Activated CD8-positive, alpha-beta memory T cell treated with anti-CD3 and anti-CD28 coated beads for 36 hours (primary cell): ENCODE results near the gene TLR8. TPM values are rescaled to one million over a fixed set of nuclear protein-coding genes. Genes with fewer than 3 reads are reported as not detected.

Experiments
- CTCF ChIA-PET: fragments of 350-600 bp; sonication (Branson Sonifier 250); formaldehyde crosslinking; loops from one replicate; lab custom pipeline; 2021; ENCODE audit warnings: antibody characterized with exemption; lab: Charles Lee
- POLR2A ChIA-PET: fragments of 350-600 bp; sonication (Branson Sonifier 250); formaldehyde crosslinking; loops from one replicate; lab custom pipeline; 2021; ENCODE audit warnings: antibody characterized with exemption; lab: Charles Lee
- total RNA-seq, 2 experiments: library from RNA; stranded (reverse); gene quantifications; one replicate each; pipeline ENCODE4 v1.2.3, GENCODE V29; 2021

Gene TLR8
- total RNA-seq, 2 experiments from 2014 or later, result not detected

DNA sequence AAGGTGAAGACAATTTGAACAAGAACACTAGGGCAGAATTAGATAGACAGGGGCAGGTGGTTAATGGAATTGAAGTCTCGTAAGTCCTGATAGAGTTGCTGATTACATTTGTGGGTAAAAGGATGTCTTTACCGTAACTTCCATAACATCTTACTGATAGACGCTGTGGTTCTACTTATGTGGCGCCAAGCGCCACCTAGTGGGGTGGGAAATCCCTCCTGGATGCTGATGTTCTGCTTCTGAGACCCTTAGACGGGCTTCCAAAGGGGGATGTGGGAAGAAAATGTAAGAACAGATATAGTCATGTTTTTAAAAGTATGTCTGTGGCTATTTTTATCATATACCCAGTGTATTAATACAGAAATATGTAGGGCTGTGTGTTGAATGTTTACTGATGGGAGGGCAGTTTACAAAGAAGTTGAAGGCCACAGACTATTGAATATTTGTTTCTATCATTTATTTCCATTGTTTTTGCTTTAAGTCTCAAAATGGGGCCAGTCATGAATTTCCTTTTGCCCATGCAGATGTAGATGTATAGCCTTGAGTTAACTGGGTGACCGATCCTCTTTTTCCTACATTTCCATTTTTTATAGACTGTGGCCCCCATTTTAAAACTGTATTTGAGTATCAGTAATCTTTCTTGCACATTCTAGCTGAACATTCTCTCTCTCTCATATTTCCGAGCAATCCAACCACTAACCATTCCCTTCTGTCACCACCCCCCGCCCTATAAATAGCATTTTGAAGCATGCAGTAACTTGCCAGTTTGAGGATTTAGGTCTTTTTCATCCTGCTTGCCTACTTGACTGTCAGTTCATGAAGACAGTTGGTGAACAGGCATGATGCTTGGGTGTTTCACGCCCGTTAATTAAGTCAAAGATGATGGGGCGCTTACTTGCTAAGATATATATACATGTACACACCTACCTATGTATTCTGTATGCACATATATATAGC, 12.1 kb upstream of the TLR8 start:
- ChIA-PET POLR2A (no interaction called here), CTCF (interaction anchor here (0.8 kb wide), 1 partner anchor 125 kb away, joined by 3 read pairs; no protein-coding TSS in a partner anchor)

DNA sequence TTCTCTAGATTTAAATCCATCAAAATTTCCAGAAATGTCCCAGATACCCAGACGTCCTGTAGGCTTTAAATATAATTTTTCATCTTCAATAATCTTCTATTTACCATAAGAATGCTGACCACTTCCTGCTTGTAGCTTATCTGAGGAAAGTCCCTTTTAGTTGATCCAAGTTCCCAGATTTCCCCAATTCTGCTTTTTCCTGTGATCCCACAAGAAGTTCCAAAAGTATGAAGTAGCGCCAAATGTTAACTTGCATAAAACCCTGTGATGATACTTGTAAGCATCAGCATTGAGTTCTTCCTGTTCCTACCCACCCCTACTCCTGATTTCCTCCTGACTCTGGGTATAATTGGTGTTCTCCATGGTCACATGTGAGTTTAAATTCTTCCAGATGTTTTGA, 10.6 kb upstream of the TLR8 start:
- ChIA-PET POLR2A (no interaction called here), CTCF (no interaction called here)

DNA sequence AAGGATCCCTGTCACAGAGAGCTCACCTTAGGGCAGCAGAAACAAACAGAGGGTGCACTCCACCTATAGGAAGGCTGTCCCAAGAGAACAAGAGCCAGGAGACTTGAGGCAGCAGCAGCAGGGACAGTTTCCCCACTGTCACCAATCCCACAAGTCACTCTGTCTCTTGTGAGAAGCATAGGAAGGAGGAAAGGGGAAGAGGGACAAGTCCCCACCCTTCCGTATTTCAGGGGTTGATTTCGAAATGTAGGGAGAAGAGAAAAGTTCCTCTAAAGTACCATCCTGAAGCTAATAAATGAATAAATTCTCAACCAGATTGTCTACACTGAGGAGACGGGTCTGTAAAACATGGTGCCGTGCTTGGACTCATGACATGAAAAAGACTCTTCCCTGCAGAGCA, 9.5 kb upstream of the TLR8 start:
- POLR2A ChIA-PET, result no interaction called here

DNA sequence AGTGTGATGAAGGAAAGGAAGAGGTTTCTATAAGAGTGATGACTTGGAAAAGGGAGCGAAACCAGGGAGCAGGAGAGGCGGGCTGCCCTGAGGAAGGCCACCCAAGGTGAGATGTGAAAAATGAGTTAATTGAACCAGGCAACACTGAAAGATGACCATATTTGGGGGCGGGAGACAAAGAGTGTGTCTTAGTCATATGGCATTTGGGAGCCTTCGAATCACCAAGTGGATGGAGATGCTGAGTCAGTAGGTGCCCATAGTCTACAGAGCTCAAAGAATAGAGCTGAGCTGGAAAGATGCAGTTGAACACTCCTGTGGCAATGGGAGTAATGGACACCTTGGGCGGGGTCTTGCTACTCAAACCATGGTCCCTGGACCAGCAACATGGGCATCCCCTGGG, 8.3 kb upstream of the TLR8 start:
- POLR2A ChIA-PET, result no interaction called here
- CTCF ChIA-PET, result no interaction called here

More for the DNA sequence above, 9.5 kb upstream of the TLR8 start:
- CTCF ChIA-PET, result no interaction called here

DNA sequence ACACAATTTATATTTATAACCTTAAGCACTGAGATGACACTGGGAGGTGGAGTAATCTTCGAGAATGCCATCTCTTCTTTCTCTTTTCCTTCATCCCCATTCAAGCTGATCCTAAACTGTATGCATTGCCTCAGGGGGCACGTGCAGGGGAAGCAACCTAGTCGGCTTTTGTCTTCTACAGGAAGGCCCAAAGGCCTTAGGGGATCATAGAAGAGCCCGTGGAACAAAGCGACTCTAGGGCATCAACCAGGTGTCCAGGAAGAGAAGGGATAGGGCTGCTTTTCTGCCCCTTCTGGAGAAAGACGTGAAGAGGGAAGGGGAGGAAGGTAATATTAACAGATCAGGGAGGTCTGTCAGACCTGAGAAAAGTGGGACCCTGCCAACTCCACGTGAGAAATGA, 6.9 kb upstream of the TLR8 start:
- POLR2A ChIA-PET, result no interaction called here
- CTCF ChIA-PET, result no interaction called here

DNA sequence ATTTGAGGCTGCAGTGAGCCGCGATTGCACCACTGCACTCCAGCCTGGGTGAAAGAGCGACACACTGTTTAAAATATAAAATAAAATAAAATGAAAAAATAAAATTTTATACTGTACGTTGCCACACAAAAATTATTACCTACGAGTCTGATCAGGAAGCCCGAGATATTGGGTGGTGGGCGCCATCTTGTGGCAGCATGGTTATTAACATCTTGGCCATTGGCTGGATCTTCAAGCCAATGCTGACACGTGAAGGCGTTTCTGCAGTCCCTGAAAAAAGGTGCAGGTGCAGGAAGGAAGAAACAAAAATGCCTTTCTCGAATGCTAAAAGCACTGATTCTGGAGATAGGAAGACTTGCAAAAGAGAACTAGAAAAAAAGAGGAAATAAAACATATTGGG, 4.9 kb upstream of the TLR8 start:
- ChIA-PET CTCF (interaction anchor here (0.7 kb wide), 2 partner anchors 74 to 903 kb away, joined by 3 to 5 read pairs; no protein-coding TSS in a partner anchor), POLR2A (no interaction called here)

DNA sequence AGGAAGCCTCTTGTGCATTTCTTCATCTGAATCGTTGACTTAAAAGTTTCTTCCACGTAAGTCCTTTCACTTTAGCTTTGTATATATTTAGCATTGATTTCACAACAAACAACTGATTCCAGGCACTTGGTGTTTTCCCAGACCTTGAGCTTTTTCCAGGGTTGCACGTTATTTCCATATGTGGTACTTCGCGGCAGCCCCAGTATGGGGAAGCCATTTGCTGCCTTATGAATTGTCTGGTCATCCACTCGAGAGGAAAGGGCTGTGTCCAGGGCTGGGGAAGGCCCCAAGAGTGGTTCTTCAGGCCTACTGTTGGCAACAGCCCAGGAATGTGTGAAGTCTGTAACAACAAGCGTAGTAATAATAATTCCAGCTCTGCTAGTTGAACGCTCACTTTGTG, 2.8 kb upstream of the TLR8 start:
- POLR2A ChIA-PET, result no interaction called here
- CTCF ChIA-PET, result no interaction called here

DNA sequence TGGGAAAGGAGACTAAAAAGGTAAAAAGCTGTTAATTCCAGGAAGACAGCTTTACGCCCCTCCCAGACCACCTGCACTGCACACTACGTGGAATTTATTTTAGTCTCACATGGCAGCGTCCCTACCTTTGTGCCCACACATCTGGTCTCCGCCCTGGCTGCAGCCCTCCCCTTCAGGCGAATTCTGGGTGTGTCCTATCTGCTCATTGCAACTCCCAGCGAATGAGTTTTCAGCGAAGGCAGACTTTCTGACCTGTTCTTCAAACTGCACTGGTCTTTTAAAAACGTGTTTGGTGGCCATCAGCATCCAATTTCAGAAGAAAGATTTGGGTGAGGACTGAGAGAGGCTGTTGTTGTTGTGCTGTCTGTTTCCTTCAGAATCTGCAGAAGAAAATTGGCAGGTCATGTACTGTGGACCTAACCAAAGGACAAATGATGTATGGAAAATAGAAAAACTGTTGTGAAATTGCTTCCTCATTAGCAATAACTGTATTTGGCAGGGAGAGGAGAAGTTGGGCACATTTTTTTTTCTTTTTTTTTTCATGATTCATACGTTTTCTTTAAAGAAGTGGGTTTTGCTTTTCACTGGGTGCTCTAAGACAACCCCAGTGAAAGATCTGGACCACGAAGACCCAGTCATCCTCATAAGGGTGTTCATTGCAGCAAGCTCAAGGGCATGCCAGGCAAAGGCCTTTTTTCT, 4.2 kb downstream of the TLR8 start:
- POLR2A ChIA-PET, result no interaction called here
- CTCF ChIA-PET, result no interaction called here

DNA sequence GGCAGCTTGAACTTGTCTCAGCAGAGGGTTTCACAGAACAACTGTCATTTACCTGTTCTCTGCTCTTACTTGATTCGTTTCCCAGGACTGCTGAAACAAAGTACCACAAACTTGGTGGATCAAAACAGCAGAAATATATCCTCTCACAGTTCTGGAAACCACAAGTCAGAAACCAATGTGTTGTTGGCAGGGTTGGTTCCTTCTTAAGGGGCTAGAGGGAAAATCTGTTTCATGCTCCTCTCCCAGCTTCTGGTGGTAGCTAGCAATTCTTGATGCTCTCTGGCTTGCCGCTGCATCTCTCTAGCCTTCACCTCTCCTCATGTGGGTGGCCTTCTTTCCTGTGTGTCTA, 4.7 kb downstream of the TLR8 start:
- POLR2A ChIA-PET, result no interaction called here
- CTCF ChIA-PET, result no interaction called here

DNA sequence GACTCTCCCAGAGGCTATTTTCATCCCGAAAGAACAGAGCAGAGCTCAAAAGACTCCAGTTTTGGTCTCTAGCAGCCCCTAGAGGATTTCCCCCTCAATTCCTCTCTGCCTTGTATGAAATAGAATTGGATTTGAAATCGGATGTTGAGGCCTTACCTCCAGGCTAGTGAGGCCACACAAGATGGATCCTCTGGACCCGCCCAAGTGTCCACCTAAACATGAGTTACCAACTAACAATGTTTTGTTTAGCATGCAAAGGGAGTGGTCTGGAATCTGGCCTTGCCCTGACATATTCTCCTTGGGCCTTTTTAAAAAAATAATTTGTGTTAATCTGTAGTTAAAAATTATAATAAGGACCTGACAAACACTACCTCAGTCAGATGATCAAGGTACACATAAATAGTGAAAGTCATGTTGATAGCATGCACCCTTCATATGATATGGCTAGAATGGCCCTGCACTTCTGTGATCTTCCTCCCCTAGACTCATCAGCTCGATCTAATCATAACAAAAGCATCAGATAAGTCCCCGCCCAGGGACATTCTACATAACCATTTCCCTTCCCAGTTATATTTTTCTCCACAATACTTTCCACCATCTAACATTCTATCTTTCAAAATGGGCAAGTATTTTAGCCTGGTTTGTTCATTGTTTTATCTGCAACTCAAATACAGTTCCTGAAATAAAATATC, 6.5 kb downstream of the TLR8 start:
- ChIA-PET POLR2A (no interaction called here), CTCF (no interaction called here)

DNA sequence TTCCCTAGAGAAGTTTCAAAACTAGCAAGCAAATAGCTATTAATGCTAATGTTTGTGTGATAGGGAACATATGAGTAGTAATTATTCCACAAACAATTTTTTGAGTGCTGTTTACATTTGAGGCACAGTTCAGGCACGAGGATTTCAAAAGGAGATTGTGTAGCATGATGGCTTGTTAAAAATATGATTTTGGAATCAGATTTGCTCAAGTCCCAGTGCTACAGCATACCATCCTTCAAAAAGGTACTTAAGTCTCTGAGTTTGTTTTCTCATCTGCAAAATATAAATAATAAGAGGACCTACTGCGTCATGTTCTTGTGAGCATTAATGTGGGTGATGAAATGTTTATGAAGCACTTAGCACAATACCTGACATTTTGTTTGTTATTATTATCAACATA, 11.3 kb downstream of the TLR8 start:
- POLR2A ChIA-PET, result no interaction called here
- CTCF ChIA-PET, result no interaction called here

DNA sequence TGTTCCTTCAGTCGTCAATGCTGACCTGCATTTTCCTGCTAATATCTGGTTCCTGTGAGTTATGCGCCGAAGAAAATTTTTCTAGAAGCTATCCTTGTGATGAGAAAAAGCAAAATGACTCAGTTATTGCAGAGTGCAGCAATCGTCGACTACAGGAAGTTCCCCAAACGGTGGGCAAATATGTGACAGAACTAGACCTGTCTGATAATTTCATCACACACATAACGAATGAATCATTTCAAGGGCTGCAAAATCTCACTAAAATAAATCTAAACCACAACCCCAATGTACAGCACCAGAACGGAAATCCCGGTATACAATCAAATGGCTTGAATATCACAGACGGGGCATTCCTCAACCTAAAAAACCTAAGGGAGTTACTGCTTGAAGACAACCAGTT, 12.6 kb downstream of the TLR8 start:
- ChIA-PET CTCF (no interaction called here), POLR2A (no interaction called here)

DNA sequence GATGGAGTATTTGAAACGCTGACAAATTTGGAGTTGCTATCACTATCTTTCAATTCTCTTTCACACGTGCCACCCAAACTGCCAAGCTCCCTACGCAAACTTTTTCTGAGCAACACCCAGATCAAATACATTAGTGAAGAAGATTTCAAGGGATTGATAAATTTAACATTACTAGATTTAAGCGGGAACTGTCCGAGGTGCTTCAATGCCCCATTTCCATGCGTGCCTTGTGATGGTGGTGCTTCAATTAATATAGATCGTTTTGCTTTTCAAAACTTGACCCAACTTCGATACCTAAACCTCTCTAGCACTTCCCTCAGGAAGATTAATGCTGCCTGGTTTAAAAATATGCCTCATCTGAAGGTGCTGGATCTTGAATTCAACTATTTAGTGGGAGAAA, 13.2 kb downstream of the TLR8 start:
- CTCF ChIA-PET, result no interaction called here
- POLR2A ChIA-PET, result no interaction called here

DNA sequence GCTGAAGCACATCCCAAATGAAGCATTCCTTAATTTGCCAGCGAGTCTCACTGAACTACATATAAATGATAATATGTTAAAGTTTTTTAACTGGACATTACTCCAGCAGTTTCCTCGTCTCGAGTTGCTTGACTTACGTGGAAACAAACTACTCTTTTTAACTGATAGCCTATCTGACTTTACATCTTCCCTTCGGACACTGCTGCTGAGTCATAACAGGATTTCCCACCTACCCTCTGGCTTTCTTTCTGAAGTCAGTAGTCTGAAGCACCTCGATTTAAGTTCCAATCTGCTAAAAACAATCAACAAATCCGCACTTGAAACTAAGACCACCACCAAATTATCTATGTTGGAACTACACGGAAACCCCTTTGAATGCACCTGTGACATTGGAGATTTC, 14.6 kb downstream of the TLR8 start:
- CTCF ChIA-PET, result interaction anchor here (0.5 kb wide), 1 partner anchor 769 kb away, joined by 4 read pairs; no protein-coding TSS in a partner anchor
- POLR2A ChIA-PET, result no interaction called here

DNA sequence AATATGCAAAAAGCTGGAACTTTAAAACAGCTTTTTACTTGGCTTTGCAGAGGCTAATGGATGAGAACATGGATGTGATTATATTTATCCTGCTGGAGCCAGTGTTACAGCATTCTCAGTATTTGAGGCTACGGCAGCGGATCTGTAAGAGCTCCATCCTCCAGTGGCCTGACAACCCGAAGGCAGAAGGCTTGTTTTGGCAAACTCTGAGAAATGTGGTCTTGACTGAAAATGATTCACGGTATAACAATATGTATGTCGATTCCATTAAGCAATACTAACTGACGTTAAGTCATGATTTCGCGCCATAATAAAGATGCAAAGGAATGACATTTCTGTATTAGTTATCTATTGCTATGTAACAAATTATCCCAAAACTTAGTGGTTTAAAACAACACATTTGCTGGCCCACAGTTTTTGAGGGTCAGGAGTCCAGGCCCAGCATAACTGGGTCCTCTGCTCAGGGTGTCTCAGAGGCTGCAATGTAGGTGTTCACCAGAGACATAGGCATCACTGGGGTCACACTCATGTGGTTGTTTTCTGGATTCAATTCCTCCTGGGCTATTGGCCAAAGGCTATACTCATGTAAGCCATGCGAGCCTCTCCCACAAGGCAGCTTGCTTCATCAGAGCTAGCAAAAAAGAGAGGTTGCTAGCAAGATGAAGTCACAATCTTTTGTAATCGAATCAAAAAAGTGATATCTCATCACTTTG, 15.6 kb downstream of the TLR8 start:
- POLR2A ChIA-PET, result no interaction called here

DNA sequence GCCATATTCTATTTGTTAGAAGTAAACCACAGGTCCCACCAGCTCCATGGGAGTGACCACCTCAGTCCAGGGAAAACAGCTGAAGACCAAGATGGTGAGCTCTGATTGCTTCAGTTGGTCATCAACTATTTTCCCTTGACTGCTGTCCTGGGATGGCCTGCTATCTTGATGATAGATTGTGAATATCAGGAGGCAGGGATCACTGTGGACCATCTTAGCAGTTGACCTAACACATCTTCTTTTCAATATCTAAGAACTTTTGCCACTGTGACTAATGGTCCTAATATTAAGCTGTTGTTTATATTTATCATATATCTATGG, 16.1 kb downstream of the TLR8 start:
- POLR2A ChIA-PET, result no interaction called here
- CTCF ChIA-PET, result no interaction called here

More for the DNA sequence above, 15.6 kb downstream of the TLR8 start:
- CTCF ChIA-PET, result interaction anchor here (0.6 kb wide), 1 partner anchor 66 kb away, joined by 4 read pairs; no protein-coding TSS in a partner anchor

DNA sequence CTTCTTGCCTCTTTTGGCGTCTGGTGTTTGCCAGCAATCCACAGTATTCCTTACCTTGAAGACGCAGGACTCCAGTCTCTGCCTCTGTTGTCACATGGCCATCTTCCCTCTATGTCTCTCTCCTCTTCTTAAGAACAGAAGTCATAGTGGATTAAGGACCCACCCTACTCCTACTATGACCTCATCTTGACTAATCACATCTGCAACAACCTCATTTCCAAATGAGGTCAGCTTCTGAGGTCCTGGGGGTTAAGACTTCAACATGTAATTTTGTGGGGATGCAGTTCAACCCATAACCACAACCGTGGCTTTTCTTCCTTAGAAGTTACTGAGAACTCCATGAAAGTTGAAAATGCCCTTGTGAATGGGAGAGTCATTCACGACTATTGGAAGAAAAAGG, 23.3 kb downstream of the TLR8 start:
- POLR2A ChIA-PET, result no interaction called here

DNA sequence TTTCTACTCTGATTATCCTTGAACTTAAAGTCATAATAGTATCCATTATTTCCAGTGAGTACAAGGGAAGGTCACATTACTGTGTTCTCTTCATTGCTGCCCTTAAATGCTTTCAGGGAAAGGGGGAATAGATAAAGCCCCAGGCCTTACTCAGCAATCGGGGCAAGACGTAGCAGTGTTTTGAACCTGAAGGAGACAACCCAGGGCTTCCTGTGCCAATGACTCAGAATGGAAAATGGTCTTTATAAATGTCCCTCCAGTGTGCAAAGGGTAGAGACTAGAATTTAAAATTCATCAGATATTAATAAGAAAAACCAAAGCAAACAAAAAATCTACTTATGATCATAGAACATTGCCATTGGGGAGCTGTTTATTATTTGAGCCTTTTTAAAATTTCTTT, 23.7 kb downstream of the TLR8 start:
- POLR2A ChIA-PET, result no interaction called here

More for the DNA sequence above, 23.3 kb downstream of the TLR8 start:
- CTCF ChIA-PET, result no interaction called here

DNA sequence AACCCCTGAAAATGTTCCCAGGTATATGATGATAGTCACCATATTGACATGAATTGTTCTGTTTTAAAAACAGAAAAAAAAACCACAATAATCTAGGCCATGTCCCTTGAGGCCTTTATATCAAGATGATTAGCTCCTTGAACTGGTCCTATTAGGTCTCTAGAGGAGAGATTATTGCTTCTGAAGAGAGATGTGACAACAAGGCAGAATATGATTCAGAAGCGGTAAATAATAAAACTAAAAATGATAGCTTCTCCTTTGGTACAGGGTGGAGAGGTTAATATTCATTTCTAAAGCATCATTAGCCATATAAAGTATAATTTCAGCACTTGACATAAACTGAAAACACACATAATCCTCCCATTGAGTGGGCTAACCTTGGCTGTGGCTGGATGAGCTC, 25.8 kb downstream of the TLR8 start:
- ChIA-PET POLR2A (no interaction called here), CTCF (no interaction called here)

More for the DNA sequence above, 23.7 kb downstream of the TLR8 start:
- CTCF ChIA-PET, result no interaction called here

DNA sequence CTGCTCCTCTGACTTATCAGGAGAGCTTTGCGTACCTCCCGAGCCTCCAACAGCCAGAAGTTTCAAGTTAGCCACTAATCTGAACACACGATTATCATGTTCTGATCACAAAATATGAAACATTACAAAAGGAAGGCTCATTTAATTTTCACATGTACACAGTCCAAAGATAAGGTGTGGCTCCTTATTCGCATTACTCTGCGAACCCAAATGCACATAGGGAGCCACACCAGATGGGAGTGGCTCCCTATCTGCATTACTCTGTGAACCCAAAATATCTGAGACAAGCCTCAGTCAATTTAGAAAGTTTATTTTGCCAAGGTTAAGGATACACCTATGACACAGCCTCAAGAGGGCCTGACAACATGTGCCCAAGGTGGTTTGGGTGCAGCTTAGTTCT, 28.4 kb downstream of the TLR8 start:
- ChIA-PET CTCF (no interaction called here), POLR2A (no interaction called here)
